T47D (cell line): ENCODE data around the gene ENTR1.

Source experiments
- DNase-seq, 2 experiments: peaks; one replicate each; pipeline versions ENCODE4 v3.0.0 to v3.0.0-alpha.2; 2011 to 2012; ENCODE audit warnings: low read depth in 1 of 2, low spot score in 1 of 2
- JUND ChIP-seq: IDR thresholded peaks from 2 replicates; pipeline ENCODE4 v1.6.1; 2012; ENCODE audit warnings: low read depth
- in situ Hi-C: cut with HindIII; loops from 2 replicates; pipeline ENCODE4 v1.10.0; 2016; ENCODE audit warnings: low sequenced_read_pairs, low pct_unique_long_range_greater_than_20kb

ENTR1 gene

GRCh38 chr9:136395345-136396218 lies 14.8 kb downstream of the ENTR1 start:
- TF ChIP-seq JUND, result no peak
- DNase-seq, result no peak
- in situ Hi-C loops, result no loop called here

DNA sequence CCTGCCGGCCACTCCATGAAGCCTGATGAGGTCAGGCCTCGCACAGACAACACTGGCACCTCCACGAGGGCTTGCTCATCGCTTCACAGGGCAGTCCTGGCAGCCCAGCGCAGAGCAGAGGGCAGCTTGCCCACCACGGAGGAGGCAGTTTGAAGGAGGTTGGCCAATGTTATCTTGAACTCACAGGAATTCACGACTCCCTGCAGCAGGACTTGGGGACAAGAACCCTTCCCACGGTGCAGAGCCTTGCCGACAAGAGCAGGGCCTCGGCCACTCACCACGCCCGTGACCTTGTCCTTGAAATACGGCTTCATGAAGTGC lies 15.4 kb downstream of the ENTR1 start:
- no peak for DNase-seq
- TF ChIP-seq JUND, result no peak
- in situ Hi-C loops, result no loop called here

GRCh38 chr9:136394312-136395019 lies 15.9 kb downstream of the ENTR1 start:
- DNase-seq, result no peak
- in situ Hi-C loops, result no loop called here
- no peak for TF ChIP-seq JUND

- DNase-seq, result no peak
Measured at GRCh38 chr9:136393531-136393930, 16.9 kb downstream of the ENTR1 start.

DNA sequence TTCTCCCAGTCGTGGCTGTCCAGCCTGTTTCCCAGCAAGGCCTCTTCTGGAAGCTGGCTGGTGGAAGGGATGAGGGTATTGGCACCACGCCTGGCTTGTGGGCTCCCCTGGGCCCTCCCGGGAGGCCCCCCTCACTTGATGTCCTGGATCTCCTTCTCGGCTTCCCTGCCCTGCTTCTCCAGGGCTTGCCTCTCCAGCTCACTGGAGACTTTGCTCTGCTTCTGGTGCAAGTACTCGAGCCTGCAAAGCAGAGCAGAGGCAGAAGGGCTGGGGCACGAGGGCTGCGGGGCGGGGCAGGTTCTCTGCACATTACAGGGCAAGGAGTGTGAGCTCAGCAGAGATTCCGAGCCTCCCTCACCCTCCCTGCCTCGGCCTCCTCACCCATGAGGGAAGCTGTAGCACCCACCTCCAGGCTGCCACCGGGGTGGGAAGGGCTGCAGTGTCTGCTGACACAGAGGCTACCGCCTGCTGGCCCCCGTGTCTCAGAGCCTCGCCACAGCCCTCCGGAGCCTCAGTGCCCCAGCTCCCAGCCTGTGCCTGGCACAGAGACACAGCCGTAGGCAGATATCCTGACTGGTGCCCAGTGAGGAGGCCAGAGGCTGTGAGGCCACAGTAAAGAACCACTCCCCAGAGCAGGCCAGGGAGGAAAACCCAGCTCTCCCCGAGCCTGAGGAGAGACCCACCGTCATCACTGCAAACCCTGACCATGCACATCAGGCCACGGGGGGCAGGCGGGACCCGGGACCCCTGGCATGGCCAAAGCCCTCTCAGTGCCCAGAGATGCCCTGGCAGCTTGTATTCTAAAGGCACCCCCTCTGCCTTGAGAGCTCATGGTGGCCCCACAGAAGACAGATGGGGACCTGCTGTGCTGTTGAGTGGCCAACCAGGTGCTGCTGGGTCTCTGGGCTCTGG lies 17.6 kb downstream of the ENTR1 start:
- DNase-seq, result no peak
- in situ Hi-C loops, result no loop called here
- no peak for TF ChIP-seq JUND

More at GRCh38 chr9:136393531-136393930, 16.9 kb downstream of the ENTR1 start:
- in situ Hi-C loops, result no loop called here
- TF ChIP-seq JUND, result no peak

GRCh38 chr9:136391737-136392537 lies 18.5 kb downstream of the ENTR1 start:
- DNase-seq, result no peak
- in situ Hi-C loops, result no loop called here
- no peak for TF ChIP-seq JUND

- DNase-seq, result no peak
- in situ Hi-C loops, result no loop called here
- no peak for TF ChIP-seq JUND
Measured at GRCh38 chr9:136389396-136389795, 21.0 kb downstream of the ENTR1 start.

DNA sequence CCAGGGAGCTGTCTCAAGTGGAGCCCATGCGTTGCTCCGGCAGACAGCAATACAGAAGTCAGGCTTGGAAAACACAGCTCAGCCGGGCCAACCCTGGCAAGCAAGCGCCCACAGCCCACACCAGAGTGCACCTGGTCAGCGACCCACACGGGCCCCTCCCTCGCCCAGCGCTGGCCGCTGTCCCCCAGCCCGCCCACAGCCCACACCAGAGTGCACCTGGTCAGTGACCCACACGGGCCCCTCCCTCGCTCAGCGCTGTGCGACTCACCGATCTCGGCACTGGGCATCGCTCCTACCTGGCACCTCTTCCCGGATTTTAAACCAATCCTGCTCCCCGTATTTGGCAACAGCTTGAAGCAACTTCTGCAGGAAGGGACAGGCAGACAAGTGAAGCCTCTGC lies 23.2 kb downstream of the ENTR1 start:
- in situ Hi-C loops, result no loop called here
- TF ChIP-seq JUND, result no peak
- no peak for DNase-seq

GRCh38 chr9:136386018-136386417 lies 24.4 kb downstream of the ENTR1 start:
- DNase-seq, result no peak
- TF ChIP-seq JUND, result no peak
- in situ Hi-C loops, result no loop called here

DNA sequence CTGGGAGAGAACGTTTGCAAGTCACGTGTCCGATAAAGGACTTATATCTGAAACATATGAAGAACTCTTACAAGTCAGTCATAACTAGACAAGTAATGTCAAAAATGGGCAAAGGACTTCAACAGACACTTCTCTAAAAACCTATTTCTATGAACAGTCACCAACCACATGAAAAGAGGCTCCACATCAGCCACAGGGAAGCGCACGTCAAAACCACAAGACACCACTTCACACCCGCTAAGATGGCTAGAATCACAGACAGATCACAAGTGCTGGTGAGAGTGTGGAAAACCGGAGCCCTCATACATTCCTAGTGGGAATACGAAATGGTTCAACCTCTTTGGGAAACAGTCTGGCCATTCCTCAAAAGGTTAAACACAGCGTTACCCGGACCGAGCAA lies 25.4 kb downstream of the ENTR1 start:
- in situ Hi-C loops, result no loop called here
- no peak for DNase-seq
- no peak for TF ChIP-seq JUND

DNA sequence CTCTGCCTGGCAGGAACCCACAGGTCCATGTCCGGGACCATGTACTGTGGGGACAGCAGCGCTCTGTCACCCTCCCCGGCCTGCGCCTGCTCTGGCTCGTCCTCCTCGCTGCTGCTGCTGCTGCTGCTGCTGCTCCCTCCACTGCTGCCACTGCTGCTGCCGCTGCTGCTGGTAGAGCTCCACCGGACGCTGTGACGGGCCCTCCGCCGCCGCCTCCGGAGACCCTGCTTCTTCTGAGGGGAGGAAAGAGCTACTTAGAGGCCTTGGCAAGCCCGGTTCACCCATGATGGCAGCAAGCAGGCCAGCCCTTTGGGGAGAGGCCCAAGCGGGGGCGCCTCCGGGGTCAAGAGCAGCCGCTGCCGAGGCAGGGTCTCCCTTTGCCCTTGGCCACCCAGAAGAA lies 27.0 kb downstream of the ENTR1 start:
- in situ Hi-C loops, result no loop called here
- DNase-seq, result no peak
- no peak for TF ChIP-seq JUND

GRCh38 chr9:136381966-136382513 lies 28.4 kb downstream of the ENTR1 start:
- no peak for DNase-seq
- no peak for TF ChIP-seq JUND
- in situ Hi-C loops, result no loop called here
